Coronary artery (tissue), 2 donors: ENCODE measurements around the gene SLC17A7.
"Not testable (repeated sequence)": the region's sequence is repeated elsewhere in the genome, so short reads cannot be mapped to it uniquely, and the experiment has no call there.

Experiments
- DNase-seq: peaks from one replicate; pipeline ENCODE4 v3.0.0-alpha.2; 2017; ENCODE audit warnings: low spot score
- H3K27ac ChIP-seq, 2 donors: fragments of 200-600 bp; sonication (generic); one replicate each; pipeline ENCODE4 v1.5.1; 2016 to 2019
- H3K4me3 ChIP-seq: fragments of 200-600 bp; sonication (generic); 2 replicates; pipeline ENCODE4 v1.5.1; 2016; ENCODE audit warnings: mild to moderate bottlenecking, moderate library complexity
- TF ChIP-seq, protein P1 (sequence below): fragments of 200-600 bp; sonication (generic); IDR thresholded peaks from one replicate; pipeline ENCODE4 v1.5.1; 2019; ENCODE audit warnings: antibody characterized with exemption

The SLC17A7 gene

GRCh38 chr19:49451430-49452181 lies 10.3 kb upstream of the SLC17A7 start, which contains the start of gene PIH1D1:
Gene PIH1D1 (minus strand): TSS chr19:49451814. CDS start chr19:49451574, 240 bp downstream.
- peak within 1 kb of the TSS; percentile 88 to 95 for H3K27ac ChIP-seq
- TF ChIP-seq, protein P1, sequence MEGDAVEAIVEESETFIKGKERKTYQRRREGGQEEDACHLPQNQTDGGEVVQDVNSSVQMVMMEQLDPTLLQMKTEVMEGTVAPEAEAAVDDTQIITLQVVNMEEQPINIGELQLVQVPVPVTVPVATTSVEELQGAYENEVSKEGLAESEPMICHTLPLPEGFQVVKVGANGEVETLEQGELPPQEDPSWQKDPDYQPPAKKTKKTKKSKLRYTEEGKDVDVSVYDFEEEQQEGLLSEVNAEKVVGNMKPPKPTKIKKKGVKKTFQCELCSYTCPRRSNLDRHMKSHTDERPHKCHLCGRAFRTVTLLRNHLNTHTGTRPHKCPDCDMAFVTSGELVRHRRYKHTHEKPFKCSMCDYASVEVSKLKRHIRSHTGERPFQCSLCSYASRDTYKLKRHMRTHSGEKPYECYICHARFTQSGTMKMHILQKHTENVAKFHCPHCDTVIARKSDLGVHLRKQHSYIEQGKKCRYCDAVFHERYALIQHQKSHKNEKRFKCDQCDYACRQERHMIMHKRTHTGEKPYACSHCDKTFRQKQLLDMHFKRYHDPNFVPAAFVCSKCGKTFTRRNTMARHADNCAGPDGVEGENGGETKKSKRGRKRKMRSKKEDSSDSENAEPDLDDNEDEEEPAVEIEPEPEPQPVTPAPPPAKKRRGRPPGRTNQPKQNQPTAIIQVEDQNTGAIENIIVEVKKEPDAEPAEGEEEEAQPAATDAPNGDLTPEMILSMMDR, result no peak
- DNase-seq, result peak; percentile 97
- peak within 1 kb of the TSS; percentile 87 for H3K4me3 ChIP-seq

- no peak overlapping the region for H3K27ac ChIP-seq
- no peak for DNase-seq
- no peak overlapping the region for H3K4me3 ChIP-seq
- TF ChIP-seq, protein P1, result no peak
Measured at GRCh38 chr19:49450405-49450804, 9.1 kb upstream of the SLC17A7 start.

- Histone ChIP-seq H3K4me3 (no peak overlapping the region), H3K27ac (no peak overlapping the region)
- no peak for DNase-seq
- TF ChIP-seq, protein P1, result no peak
Measured at GRCh38 chr19:49448432-49448786, 7.1 kb upstream of the SLC17A7 start.

DNA sequence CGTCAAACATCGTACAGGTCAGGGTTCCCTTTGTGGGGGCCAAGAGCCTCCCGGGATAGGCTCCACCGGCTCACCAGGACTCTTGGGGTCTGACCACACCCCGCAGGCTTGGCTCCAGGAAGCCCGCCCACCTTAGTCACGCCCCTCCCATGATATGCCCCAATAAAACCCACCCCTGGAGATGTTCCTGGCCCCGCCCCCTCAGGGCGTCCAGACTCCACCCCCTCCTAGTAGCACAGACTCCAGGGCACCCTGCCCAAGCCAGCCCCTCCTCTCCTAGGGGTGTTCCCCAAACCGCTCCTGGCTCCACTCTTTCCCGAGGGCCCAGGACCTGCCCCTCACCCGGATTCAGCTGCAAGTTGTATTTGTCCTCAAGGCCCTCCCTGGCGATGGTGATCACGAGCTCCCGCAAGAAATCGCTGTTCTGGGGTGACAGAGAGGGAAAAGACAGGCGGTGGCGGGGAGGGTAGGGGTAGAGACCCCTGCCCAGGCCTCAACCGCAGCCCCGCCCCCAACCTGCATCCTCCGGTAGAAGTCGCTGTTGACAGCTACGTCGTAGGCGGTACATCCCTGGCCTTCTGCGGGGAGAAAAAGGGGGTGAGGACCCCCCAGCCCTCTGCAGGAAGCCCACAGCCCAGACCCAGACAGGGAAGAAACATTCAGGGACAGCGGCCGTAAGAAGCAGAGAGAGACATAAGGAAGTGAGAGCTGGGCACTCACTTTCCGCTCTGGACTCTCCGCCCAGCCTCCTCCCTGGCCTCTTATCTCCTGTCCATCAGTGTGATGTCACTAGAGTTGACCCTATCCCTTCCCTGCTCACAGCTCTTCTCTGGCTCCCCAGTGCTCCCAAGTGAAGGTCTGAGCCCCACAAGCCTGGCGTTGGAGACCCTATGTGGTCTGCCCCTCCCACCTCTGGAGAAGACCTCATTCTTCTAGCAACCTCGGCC lies 6.4 kb upstream of the SLC17A7 start:
- no peak for DNase-seq
- TF ChIP-seq, protein P1, result no peak
- Histone ChIP-seq H3K4me3 (no peak overlapping the region), H3K27ac (peak overlapping the region in 1 of 2 donors; percentile 28)

GRCh38 chr19:49445997-49446396 lies 4.7 kb upstream of the SLC17A7 start:
- TF ChIP-seq, protein P1, result no peak
- no peak for DNase-seq
- H3K27ac ChIP-seq, result no peak overlapping the region
- H3K4me3 ChIP-seq, result no peak overlapping the region

- not testable (repeated sequence) for H3K4me3 ChIP-seq, H3K27ac ChIP-seq, DNase-seq
Measured at GRCh38 chr19:49444100-49444700, 2.9 kb upstream of the SLC17A7 start.
